ENCODE measurements around the gene MAN1C1.

The MAN1C1 gene

GRCh38 chr1:25790472-25790871 lies 173.9 kb downstream of the MAN1C1 start:
- DNase-seq: no peak

DNA sequence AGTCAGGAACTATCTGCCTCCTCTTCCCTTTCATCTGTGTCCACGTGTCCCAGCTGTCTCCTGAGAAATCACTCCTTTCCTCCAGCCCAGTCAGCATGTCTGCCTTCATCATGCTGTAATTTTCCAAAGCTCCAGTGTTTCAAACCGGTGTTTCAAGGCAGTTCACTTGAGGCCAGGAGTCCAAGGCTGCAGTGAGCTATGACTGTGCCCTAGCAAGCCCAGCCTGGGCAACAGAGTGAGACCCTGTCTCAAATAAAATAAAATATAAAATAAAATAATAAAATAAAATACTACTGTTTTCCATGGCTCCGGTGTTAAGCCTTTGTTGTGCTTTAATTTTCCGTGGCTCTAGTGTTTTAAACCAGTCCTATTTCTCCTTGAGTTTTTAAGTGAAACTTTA lies 175.5 kb downstream of the MAN1C1 start:
- no peak for DNase-seq

DNA sequence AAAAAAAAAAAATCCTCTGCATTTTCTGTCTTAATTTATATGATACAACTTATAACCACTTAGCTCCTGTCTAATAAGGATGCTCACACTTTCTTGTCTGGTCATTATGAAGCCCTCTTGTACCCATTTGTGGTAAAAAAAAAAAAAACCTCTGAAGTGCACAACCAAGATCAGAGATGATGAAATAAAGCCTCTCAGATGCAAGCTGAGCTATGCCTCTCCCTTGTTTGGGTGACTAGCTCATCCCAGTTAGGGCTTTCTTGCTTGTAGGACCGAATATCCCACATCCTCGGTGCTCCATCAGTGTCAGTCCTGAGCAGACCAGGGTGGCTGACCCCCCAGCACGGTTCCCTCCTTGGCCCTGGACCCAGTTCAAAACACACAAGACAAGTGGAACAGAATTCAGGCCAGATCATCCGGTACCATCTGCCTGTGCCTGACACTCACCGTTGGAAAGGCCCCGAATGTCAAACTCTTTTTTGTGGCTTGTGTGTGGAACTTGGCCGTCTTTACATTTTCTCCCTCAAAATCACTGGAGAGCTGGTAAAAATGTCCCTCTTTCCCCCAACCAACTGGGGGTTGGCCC lies 177.1 kb downstream of the MAN1C1 start:
- DNase-seq: no peak

DNA sequence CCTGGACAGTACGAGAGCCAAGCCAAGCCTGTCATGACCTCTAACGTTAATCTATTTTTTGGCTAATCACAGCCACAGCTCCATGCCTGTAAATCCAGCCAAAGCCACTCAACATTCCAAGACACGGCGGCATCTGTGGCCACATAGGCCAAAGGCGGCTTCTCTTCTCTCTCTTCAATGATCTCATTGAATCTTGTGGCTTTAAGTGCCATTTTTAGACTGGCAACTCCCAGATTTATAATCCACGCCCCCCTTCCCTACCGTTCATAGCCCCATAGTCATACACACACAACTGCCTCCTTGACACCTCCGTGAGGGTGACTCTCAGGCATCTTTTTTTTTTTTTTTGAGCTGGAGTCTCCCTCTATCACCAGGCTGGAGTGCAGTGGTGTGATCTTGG lies 177.7 kb downstream of the MAN1C1 start:
- DNase-seq: no peak

GRCh38 chr1:25795211-25795610 lies 178.6 kb downstream of the MAN1C1 start:
- no peak for DNase-seq

DNA sequence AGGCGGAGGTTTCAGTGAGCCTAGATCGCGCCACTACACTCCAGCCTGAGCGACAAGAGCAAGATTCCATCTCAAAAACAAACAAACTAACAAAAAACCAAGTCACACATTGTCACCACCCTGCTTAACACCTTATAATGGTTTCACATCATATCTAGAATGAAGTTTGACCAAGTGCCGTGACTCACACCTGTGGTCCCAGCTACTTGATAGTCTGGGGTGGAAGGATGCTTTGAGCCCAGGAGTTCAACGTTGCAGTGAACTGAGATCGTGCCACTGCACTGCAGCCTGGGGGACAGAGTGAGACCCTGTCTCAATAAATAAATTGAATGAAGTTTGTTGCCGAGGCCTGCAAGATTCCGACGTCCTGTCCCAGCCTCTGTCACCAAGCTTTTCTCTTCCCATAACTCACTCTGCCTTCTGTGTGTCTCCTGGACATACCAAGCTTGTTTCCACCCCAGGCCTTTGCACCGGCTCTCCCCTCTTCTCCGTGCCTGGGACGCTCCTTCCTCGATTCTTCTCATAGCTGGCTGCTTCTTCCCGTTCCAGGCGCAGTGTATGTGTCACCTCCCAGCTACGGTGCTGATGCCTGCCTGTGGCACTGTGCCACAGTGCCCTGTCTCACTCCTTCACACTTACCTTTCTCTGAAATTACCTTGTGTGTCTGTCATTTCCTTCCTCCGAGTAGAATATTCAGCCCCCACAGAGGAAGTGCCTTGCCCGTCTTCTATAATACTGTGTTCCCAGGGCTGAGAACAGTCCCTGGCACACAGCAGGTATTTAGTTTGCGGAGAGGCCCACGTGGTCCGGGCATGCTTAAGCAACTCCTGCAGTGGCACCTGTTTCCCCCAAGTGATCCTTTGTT lies 179.6 kb downstream of the MAN1C1 start:
- DNase-seq: peak; percentile 78

DNA sequence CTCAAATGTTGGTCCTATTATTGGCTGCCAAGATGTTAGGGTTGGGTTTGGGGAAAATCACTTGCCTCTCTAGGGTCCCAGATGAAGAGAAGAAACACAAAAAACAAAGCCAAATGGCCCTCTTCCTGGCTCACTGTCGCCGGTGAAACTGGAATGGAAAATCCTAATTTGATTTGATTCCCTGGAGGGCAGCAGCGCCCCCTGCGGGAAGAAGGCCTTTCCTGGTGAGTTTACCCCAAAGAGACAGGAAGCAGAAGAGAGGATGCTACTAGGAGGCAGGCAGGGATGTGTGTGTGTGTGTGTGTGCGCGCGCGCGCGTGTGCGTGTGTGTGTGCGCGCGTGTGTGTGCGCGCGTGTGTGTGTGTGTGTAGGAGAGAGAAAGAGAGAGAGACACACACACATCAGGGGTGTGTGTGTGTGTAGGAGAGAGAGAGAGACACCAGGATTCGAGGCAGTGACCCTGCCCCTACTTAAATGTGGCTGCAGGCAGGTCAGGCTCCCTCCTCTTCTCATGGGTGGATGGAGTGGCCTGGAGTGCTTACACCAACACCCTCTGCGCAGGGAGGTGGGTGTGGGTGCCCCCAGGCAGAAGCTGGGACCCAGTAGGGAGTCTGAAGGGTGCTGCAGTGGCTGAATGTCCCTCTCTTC lies 180.3 kb downstream of the MAN1C1 start:
- peak; percentile 78 for DNase-seq

GRCh38 chr1:25797939-25798338 lies 181.3 kb downstream of the MAN1C1 start:
- no peak for DNase-seq

GRCh38 chr1:25798666-25799351 lies 182.2 kb downstream of the MAN1C1 start:
- DNase-seq: no peak

- no peak for DNase-seq
These were observed 182.9 kb downstream of the MAN1C1 start for GRCh38 chr1:25799352-25799934.

GRCh38 chr1:25799935-25800702 lies 183.5 kb downstream of the MAN1C1 start, which contains the start of gene SELENON:
SELENON (plus strand) TSS chr1:25800193; CDS start chr1:25800231, 38 bp downstream.
- DNase-seq: peak; percentile 10

DNA sequence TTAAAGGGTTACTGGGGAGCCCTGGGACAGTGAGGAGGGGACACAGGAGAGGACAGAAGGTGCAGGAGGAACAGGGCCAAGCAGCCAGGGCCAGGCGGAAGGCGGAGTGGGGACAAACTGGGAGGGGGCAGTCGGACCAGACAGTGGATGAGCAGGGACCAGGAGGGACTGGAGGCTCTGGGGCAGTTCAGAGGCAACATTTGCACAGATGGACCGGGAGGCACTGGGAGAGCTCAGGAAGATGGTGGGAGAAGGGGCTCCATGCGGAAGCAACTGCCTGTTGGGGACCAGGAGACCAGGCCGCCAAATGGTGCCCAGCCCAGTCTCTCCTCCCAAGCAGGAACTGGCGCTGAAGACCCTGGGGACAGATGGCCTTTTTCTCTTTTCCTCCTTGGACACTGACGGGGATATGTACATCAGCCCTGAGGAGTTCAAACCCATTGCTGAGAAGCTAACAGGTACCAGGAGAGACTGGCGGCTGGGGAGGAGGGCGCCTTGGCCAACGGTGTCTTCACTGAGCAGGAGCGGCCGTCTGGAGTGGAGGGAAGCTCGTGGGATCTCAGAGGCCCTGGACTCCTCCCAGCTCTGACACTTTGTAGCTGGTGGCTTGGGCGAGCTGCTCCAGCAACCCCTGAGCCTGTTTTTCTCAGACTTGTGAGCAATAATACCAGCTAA lies 184.2 kb downstream of the MAN1C1 start:
- no peak for DNase-seq

DNA sequence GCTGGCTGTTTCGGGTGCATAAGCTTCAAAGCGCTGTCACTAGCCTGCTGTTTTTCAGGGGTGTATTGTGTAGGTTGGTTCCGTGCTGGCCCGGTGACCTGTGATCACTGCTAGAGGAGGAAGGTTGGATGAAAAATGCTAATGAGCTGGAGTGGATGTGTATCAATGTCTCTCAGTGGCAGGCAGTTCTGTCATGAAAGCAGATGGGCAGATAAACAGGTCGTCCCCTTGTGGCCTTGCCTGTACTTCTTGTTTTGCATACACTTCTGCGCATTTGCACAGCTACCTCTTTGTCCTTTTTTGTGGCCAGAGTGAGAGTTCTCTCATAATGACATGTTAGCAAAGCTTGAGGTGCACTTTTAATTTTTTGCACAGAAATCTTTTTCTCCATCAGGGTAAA lies 186.3 kb downstream of the MAN1C1 start:
- DNase-seq: no peak

DNA sequence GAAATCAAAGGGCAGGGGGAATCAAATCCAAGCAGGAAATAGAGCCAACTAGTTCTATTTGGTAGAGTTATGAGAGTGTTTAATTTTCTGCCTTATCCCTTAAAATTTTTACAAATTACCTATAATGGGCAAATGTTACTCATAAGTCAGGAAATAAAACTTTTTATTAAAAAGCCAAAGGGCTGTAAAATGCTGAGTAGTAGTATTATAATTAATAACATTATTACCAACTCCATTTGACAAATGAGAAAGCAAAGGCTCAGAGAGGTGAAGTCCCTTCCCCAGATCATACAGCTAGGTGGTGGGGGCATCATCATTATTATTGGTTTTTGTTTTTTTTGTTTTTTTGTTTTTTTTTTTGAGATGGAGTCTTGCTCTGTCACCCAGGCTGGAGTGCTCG lies 186.8 kb downstream of the MAN1C1 start:
- no peak for DNase-seq

- no peak for DNase-seq
These were observed 187.8 kb downstream of the MAN1C1 start for GRCh38 chr1:25804244-25804963.

DNA sequence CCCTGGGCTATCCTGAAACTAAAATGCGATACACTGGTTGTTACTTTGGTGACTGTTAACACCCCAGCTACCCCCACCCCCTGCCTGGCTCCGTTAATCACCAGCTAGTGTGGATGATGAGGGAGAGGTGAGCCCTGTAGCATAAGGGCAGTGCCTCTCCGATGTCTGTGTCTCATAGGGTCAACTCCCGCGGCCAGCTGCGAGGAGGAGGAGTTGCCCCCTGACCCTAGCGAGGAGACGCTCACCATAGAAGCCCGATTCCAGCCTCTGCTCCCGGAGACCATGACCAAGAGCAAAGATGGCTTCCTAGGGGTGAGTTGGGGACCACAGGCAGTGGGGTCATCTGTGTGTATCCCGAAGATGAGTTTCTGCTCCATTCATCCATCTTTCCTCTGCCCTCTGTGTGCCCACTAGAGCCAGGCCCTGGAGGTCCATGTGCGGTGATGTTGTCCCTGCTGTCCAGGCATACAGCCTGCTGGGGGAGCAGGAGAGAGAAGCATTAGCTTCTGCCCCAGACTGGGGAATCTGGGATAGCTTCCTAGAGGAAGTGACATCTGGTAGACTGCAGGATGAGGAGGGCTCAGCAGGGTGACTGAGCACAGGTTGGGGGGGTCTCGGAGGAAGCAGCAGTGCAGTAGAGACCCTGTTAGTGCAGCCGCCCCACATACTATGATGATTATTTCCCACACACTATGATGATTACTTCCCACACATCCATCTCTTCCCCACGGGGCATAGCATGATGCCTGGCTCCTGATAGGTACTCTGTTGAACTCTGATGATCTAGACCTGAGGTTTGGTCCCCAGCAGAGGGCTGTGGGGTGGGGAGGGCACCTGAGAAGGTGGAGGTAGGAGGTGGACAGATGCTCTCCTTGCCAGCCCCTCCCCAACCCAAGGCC lies 188.6 kb downstream of the MAN1C1 start:
- DNase-seq: no peak

- DNase-seq: no peak
These were observed 189.3 kb downstream of the MAN1C1 start for GRCh38 chr1:25805863-25806225.

GRCh38 chr1:25806418-25806817 lies 189.8 kb downstream of the MAN1C1 start:
- no peak for DNase-seq

DNA sequence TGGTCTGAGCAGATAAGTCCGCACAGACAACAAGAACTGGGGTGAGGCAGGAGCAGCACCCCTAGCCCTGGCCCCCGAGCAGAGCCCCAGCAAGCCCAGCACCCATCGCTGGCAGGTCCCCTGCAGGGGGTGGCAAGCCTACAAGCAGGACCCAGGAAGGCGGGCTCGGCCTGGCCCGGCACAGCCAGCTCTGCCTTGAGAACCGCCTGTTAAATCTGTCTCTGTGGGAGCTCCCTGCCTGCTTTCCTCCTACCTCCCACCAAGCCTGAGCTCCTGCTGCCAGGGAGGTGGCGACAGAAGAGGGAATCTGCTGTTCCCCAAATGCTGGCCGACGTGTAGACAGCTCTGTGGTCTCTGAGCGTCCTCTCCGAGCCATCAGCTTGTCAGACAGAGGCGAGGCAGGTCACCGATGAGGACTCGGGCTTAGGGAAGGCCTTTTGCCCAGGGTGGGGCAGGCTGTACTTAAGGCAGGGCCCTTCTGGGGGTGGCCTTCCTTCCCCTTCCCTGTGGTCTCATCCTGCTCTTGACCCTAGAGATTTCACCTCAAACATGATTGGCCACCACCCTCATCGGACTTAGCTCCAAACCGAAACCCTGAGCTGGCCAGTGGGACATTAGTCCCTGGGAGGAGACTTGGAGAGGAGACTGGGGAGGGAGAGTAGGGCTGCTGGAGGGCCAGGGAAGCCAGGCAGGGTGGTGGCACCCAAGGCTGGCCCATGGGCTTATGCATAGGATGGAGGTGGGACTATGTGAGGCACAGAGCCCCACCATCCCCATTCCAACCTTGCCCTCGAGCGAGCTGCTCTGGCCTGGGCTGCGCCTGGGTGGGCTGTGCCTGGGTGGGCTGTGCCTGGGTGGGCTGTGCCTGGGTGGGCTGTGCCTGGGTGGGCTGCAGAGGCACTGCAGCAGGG lies 191.1 kb downstream of the MAN1C1 start:
- DNase-seq: no peak

Data from NCI-H1436 (cell line).